Measurements from ENCODE around the gene SSBP3. TPM values are rescaled to one million over a fixed set of nuclear protein-coding genes. Genes with fewer than 3 reads are reported as not detected.

SSBP3 gene
- total RNA-seq, 1 donor from 2014 or later: 41.1 TPM

DNA sequence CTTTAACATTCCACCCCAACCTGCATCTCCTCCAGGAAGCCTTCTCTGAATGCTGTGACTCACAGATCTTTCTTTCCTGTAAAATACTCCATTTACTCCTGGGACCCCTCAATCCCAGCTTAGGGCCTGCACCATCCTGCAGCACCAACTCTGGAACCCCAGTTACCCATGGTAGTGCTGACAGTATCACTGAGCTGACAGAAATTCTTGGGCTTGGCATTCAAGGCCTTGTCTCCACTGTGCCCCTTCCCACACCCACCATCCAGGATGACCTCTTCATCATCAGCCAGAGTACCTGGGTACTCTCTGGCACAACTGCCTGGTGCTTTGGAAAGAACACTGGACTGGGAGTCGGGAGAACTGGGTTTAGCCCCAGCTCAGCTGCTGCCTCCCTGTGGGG is 214.7 kb downstream of the SSBP3 start:
- no peak for DNase-seq (ENCODE audit: low spot score)

DNA sequence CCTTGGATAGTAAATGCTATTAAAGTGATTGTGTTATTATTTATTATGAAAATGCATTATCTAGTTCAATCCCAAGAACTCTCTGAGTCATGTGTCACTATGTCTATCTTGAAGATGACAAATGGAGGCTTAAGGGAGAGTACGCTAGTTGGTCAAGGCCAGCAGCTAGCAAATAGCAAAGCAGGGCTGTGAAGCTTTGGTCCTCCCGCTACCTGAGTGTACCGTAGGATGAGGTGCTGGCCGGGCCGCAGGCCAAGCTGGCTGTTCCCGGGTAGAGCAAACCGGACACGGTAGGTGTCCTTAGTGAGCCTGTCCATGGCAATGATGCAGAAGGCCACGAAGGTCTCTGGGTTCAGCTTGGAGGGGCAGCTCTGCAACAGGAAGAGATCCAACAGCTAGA is 215.7 kb downstream of the SSBP3 start:
- DNase-seq (ENCODE audit: low spot score): no peak

DNA sequence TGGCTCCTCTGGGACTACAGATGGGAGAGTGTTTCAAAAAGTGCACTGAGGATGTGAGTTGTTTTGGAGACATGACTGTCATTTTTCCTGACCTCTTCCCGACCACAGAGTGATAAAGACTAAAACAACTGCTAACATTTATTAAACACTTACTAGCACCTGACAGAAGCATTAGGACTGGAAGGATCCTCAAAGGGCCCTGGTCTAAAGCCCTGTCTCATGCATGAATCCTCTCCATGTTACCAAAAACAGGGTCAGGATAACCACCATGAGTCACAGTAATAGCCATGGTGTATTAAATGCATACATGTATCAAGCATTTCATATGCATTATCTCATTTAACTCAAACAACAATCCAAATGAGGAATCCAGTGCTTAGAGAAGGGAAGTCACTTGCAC is 217.9 kb downstream of the SSBP3 start:
- DNase-seq (ENCODE audit: low spot score): no peak

DNA sequence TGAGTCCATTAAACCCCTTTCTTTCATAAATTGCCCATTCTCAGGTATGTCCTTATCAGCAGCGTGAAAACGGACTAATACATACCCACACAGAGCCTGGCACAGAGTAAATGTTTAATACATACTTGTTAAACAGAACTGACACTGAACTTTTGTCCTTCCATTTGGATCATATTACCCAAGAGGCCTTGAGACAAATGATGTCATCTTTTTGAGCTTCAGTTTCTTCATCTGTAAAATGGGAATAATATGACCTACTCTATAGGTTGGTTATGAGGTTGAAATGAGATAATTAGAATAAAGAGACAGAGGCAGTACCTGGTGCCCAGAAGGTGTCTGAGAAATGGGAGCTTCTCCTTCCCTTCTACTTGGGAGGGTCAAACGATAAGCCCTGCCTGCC is 220.1 kb downstream of the SSBP3 start:
- no peak for DNase-seq (ENCODE audit: low spot score)

DNA sequence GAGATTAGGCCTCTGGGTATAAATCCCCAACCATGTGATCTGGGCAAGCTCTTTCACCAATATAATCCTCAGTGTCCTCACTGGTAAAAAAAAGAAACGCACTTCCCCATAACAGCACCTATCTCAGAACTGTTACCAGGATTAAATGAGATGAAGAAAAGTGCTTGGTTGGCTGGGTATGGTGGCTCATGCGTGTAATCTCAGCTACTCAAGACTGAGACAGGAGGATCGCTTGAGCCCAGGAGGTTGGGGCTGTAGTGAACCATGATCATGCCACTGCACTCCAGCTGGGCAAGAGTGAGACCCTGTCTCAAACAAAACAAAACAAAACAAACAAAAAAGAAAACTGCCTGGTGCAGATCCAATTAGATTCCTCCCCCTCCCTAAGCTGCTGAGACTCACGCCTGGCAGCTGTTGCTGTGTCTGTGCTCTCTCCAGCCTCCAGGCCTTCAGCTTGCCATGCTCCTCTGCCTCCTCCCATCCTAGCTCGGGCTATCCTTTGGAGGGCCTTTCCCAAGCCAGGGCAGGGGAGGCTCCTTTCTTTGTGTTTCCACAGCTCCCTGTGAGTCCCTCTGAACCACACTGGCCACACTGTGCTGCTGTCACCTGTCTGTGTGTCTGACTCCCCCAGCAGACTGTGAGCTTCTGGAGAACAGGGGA is 225.4 kb downstream of the SSBP3 start:
- DNase-seq (ENCODE audit: low spot score): no peak

DNA sequence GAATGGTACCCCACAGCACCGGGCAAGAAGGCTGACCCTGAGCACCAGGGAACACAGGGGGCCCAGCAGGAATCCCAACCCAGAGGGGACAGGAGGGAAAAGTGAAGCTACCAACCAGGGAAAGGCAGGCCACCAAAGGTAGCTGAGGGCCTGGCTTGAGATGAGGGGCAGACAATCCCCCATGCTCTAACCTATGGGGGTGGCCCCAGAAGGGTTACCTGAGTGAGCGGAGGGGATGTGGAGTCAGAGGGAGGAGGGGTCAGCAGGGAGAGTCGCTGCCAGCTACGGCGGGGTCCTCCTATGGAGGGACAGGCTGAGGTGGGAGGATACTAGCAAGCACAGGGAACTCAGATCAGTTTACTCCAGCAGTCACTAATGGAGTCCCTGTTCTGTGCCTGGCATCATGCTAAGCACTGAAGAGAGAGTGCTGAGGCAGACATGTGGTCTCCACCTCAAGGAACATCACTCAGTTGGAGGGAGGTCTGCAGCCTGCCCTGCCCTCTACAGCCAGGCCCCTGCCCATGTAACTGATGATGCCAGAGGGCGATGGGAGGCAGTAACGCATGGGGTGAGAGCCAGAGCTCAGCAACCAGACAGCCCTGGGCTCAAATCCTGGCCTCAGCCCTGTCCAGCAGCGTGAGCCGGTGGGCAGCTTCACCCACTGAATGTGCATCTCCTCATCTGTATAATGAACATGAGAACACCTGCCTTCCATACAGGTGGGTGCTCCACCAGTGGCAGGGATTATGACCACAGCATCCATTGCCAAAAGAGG is 227.7 kb downstream of the SSBP3 start:
- no peak for DNase-seq (ENCODE audit: low spot score)

DNA sequence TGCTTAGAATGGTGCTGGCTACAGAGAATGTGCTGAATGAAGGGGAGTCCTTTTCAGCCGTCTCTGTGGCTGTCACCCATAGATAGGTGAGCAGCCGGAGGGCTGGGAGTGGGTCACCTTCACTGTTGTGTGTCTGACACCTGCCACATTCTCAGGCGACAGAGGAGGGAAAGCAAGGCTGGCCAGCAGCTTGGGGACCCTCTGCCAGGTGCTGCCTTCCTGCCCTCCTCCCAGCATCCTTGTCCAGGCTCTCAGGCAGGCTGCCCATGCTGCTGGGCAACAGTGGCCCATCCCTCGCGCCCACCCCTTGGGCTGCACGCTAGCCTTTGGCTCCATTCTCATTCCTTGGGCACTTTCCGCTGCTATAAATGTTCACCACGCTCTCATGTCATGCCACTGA is 228.5 kb downstream of the SSBP3 start:
- DNase-seq (ENCODE audit: low spot score): no peak

DNA sequence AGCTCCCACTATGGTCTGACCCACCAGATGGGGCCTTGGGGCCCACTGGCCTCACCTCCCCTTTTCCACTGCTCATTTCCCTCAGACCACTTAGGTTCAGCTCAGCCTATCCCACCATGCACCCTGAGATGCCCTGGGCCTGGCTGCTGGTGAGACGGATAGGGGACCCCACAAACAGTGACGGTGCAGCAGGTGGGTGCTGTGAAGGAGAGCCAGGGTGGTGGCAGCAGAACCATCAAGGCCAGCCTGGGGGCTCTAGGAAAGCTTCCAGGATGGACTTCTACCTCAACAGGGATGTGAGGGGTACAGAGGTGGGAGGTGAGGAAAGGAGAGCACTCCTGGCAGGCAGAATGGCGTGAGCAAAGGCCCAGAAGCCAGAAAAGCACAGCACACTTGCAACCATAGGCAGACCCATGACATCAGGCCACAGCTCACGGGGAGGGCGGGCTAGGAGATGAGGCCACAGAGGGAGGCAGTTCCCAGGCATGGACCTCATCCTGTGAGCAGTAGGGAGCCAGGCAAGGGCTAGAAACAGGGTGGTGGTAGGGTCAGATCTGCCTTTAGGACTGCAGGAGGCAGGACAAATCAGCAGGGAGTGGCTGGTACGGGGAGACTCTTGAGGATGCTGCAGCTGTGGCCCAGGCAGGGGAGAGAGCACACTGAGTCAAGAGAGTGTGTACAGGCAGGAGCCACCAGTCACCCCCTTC is 229.4 kb downstream of the SSBP3 start:
- no peak for DNase-seq (ENCODE audit: low spot score)

Other genes with a start within 250 kb of the SSBP3 start
- gene CYB5RL, start 206.4 kb downstream of the SSBP3 start, total RNA-seq: 5.2 TPM
- gene MRPL37, start 206.2 kb downstream of the SSBP3 start, total RNA-seq: 54.2 TPM
- 3.6 TPM for gene ACOT11, start 141.8 kb upstream of the SSBP3 start, total RNA-seq
- gene FAM151A, start 217.1 kb upstream of the SSBP3 start, total RNA-seq: 0.84 TPM
- 2.4 TPM for gene MROH7, start 235.4 kb upstream of the SSBP3 start, total RNA-seq

Measured in mesenteric fat pad (tissue), 1 donor.